Spinal cord (tissue), 10 donors: Measurements from ENCODE around the gene MTA3. TPM values are rescaled to one million over a fixed set of nuclear protein-coding genes. Genes with fewer than 3 reads are reported as not detected.
"Not testable (repeated sequence)": the region's sequence is repeated elsewhere in the genome, so short reads cannot be mapped to it uniquely, and the experiment has no call there.

Experiments
- DNase-seq, 6 donors: peaks; one replicate each; pipeline versions ENCODE4 v3.0.0 to v3.0.0-alpha.2; 2013 to 2015; ENCODE audit warnings: low spot score in 6 of 6, low read depth in 4 of 6
- H3K27ac ChIP-seq: one replicate; pipeline ENCODE4 v1.5.1; 2013; ENCODE audit warnings: low read depth, low read length, control low read depth
- H3K27me3 ChIP-seq: one replicate; pipeline ENCODE4 v1.6.1; 2013; ENCODE audit warnings: low read length; ENCODE audit not compliant: control insufficient read depth, insufficient read depth
- H3K36me3 ChIP-seq: one replicate; pipeline ENCODE4 v1.6.1; 2013; ENCODE audit warnings: low read length; ENCODE audit not compliant: control insufficient read depth, insufficient read depth
- H3K4me1 ChIP-seq: one replicate; pipeline ENCODE4 v1.6.1; 2013; ENCODE audit warnings: low read length; ENCODE audit not compliant: control insufficient read depth, insufficient read depth
- H3K4me3 ChIP-seq: one replicate; pipeline ENCODE4 v1.5.1; 2013; ENCODE audit warnings: low read depth, low read length, control low read depth
- H3K9me3 ChIP-seq: one replicate; pipeline ENCODE4 v1.6.1; 2013; ENCODE audit warnings: low read length; ENCODE audit not compliant: control insufficient read depth, insufficient read depth
- WGBS: methylation state at CpG from one replicate; pipeline ENCODE4 v1.1.5; 2013; ENCODE audit warnings: missing lambda C conversion rate; ENCODE audit not compliant: insufficient coverage; 5-methylcytosine and 5-hydroxymethylcytosine counted together
- polyA plus RNA-seq, 2 donors: library from polyadenylated mRNA; unstranded; fragments of 120-200 nt; gene quantifications; one replicate each; pipeline ENCODE4 v1.2.1, GENCODE V29; 2013; ENCODE audit not compliant: insufficient read length in 2 of 2
- total RNA-seq, 2 donors: library from RNA; depleted of rRNA in 1 of 2; stranded (reverse); fragments of 120-200 nt in 1 of 2; fragments of >200 nt in 1 of 2; gene quantifications; one replicate each; pipeline versions ENCODE4 v1.2.3 to v1.2.4, GENCODE V29; 2013 to 2014
- donor health status: healthy.

Gene MTA3
- total and polyA plus RNA-seq, 4 donors, result 42.1 to 54.8 (median 52.7) TPM

DNA sequence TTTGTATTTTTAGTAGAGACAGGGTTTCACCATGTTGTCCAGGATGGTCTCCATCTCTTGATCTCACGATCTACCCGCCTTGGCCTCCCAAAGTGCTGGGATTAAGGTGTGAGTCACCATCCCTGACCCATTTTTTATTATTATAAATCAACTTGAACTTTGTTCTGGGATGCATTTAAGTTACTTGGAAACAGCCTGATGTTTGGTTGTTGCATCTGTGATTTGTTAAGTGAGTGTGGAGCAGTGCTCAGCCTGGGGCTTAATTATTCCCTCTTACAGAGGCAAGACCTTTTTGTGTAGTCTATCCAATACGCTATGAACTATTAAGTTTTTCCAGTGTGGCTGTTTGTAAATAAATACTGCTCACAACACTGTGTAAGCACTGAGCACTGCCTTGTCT is 32.6 kb downstream of the MTA3 start:
- no peaks in the 10 kb centered on the region for H3K27me3 ChIP-seq
- no peaks in the 10 kb centered on the region for H3K9me3 ChIP-seq
- no CpG with 5 or more reads among the region's 3 CpGs for WGBS
- DNase-seq, result no peak
- no peak overlapping the region for H3K27ac ChIP-seq
- no peak overlapping the region for H3K4me3 ChIP-seq
- no peaks in the 10 kb centered on the region for H3K4me1 ChIP-seq
- H3K36me3 ChIP-seq, result peaks cover 7% of the 10 kb centered on the region

DNA sequence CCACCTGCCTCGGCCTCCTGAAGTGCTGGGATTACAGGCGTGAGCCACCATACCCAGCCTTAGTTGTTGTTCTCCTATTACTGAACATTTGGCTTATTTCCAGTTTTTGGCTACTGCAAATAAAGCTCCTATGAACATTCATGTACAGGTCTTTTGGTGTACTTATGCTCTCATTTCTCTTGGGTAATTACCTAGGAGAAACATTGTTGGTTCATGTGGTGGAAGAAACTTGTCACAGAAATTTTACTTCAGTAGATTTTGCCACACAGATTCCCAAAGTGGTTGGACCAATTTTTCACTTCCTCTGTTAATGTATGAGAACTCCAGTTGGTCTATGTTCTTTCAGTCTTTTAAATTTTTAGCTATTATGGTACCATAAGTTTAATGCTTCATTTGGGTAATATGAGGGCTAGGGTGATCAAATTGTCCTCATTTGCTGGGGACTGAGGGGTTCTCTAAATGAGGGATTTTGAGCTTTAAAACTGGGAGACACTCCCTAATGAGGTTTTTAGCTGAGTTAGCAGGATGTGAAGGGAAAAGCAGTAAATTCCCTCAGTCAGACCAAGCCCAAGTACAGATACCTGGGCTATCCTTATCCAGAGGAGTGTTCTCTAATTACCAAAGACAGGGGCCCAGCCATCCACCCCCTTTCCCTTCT is 33.9 kb downstream of the MTA3 start:
- DNase-seq, result no peak
- 90% methylated on average over 2 of the region's 2 CpGs for WGBS
- no peak overlapping the region for H3K4me3 ChIP-seq
- no peaks in the 10 kb centered on the region for H3K4me1 ChIP-seq
- H3K36me3 ChIP-seq, result peaks cover 7% of the 10 kb centered on the region
- no peak overlapping the region for H3K27ac ChIP-seq
- H3K9me3 ChIP-seq, result no peaks in the 10 kb centered on the region
- no peaks in the 10 kb centered on the region for H3K27me3 ChIP-seq

DNA sequence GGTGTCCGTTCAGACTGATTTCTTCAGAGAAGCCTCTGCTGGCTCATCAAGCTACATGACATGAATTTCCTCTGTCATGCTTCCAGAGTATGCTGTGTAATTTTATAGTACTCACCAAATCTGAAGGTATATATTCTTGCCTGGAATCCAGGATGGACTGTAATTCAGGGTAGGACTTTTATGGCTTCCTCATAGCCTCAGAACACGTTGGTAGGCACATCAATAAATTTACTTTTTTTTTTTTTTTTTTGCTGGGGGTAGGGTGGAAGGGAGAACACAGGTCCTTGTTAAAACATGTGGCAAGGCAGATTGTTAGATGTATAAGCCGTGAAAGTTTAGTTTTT is 34.4 kb downstream of the MTA3 start:
- Histone ChIP-seq H3K27me3 (no peaks in the 10 kb centered on the region), H3K4me1 (no peaks in the 10 kb centered on the region), H3K27ac (no peak overlapping the region), H3K9me3 (no peaks in the 10 kb centered on the region), H3K36me3 (peaks cover 7% of the 10 kb centered on the region), H3K4me3 (no peak overlapping the region)
- 100% methylated on average over 1 of the region's 3 CpGs for WGBS
- DNase-seq, result no peak

DNA sequence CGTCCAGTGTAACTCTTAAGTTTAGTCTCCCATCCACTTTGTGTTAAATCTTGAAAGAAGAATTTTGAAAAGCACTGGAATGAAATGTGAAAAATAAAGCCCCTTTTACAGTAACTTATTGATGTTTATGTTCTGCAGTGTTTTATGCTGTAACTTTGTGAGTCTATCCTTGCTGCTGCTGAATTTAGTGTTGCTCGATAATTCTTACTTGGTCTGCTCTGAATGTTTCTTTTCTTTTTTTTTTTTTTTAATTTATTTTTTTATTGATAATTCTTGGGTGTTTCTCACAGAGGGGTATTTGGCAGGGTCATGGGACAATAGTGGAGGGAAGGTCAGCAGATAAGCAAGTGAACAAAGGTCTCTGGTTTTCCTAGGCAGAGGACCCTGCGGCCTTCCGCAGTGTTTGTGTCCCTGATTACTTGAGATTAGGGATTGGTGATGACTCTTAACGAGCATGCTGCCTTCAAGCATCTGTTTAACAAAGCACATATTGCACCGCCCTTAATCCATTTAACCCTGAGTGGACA is 36.0 kb downstream of the MTA3 start:
- WGBS, result no CpG with 5 or more reads among the region's 6 CpGs
- not testable (repeated sequence) for H3K4me3 ChIP-seq, H3K27ac ChIP-seq

DNA sequence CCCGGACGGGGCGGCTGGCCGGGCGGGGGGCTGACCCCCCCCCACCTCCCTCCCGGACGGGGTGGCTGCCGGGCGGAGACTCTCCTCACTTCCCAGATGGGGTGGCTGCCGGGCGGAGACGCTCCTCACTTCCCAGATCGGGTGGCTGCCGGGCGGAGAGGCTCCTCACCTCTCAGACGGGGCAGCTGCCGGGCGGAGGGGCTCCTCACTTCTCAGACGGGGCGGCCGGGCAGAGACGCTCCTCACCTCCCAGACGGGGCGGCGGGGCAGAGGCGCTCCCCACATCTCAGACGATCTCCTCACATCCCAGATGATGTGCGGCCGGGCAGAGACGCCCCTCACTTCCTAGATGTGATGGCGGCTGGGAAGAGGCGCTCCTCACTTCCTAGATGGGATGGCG is 37.7 kb downstream of the MTA3 start:
- DNase-seq, H3K36me3 ChIP-seq, H3K4me1 ChIP-seq, H3K4me3 ChIP-seq, H3K9me3 ChIP-seq, H3K27ac ChIP-seq, H3K27me3 ChIP-seq: not testable (repeated sequence)
- no CpG with 5 or more reads among the region's 33 CpGs for WGBS

More for the DNA sequence above, 36.0 kb downstream of the MTA3 start:
- H3K36me3 ChIP-seq, H3K27me3 ChIP-seq, H3K4me1 ChIP-seq, DNase-seq, H3K9me3 ChIP-seq: not testable (repeated sequence)

DNA sequence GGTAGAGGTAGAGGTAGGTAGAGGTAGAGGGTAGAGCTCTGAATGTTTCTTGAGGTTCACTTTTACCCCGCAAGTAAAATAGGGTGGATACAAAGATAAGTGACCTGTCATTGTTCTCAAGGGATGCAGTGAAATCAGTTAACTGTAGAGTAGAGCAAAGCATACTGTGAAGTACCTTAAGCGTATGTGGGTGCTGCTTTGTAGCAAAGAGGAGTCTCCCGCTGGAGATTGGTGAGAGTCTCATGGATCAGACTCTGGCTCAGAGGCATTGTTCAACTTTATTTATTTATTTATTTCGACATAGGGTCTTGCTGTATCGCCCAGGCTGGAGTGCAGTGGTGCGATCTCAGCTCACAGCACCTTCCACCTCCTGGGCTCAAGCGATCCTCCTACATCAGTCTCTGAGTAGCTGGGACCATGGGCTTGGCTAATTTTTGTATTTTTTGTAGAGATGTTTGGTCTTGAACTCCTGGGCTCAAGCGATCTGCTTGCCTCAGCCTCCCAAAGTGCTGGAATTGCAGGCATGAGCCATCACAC is 38.7 kb downstream of the MTA3 start:
- Histone ChIP-seq H3K4me3 (no peak overlapping the region), H3K9me3 (no peaks in the 10 kb centered on the region), H3K4me1 (no peaks in the 10 kb centered on the region), H3K27me3 (no peaks in the 10 kb centered on the region), H3K27ac (no peak overlapping the region), H3K36me3 (peaks cover 6% of the 10 kb centered on the region)
- no peak for DNase-seq
- 80% methylated on average over 5 of the region's 8 CpGs for WGBS

DNA sequence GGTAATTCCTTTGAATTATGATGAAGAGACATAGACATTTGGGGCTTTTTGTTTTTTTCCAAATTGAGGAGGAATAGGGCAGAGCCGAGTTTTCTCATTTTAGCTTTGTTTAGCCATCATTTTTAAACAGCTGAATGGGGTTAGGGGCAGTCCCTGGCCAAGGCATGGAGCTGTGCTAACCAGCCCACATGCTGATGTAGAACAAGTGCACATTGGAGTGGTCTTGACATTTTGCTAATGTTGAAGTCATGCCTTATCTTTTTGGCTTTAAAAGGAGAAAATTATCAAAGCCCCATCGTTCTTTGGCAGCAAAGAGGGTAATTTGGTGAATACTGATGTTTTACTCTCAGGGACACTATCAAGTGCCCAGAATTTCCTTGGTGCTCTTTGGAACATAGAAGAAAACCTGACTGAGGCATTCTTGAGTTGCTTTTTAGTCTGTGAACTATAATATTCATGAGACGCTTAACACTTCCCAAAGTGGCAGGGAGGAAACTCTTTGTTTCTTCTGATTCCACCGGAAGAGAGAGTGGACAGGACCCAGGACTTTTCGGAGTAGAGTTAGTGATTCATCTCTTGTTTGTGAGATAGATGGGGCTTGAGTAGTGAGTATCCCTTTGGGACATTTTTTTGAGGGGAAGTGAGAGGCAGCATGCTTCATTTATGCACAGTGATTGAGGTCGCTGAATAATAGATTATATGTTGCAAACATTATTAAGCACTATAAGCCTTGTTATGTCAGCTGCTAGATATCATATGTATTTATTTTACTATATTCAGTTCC is 45.0 kb downstream of the MTA3 start:
- WGBS, result 60% methylated on average over 3 of the region's 6 CpGs

DNA sequence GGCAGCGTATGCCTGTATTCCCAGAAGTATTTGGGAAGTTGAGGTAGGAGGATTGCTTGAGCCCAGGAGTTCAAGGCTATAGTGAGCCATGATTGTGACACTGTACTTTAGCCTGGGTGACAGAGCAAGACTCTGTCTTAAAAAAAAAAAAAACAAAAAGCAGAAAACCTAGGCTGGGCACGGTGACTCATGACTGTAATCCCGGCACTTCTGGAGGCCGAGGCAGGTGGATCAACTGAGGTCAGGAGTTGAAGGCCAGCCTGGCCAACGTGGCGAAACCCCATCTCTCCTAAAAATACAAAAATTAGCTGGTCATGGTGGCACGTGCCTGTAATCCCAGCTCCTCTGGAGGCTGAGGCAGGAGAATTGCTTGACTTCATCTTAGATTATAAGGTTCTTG is 46.4 kb downstream of the MTA3 start:
- no peak for DNase-seq
- H3K36me3 ChIP-seq, result peaks cover 14% of the 10 kb centered on the region
- no peaks in the 10 kb centered on the region for H3K4me1 ChIP-seq
- no peak overlapping the region for H3K4me3 ChIP-seq
- 90% methylated on average over 3 of the region's 7 CpGs for WGBS
- no peak overlapping the region for H3K27ac ChIP-seq
- H3K27me3 ChIP-seq, result no peaks in the 10 kb centered on the region
- no peaks in the 10 kb centered on the region for H3K9me3 ChIP-seq

More for the DNA sequence above, 45.0 kb downstream of the MTA3 start:
- no peak for DNase-seq
- Histone ChIP-seq H3K27ac (no peak overlapping the region), H3K36me3 (peaks cover 17% of the 10 kb centered on the region), H3K9me3 (no peaks in the 10 kb centered on the region), H3K4me3 (no peak overlapping the region), H3K4me1 (no peaks in the 10 kb centered on the region), H3K27me3 (no peaks in the 10 kb centered on the region)

DNA sequence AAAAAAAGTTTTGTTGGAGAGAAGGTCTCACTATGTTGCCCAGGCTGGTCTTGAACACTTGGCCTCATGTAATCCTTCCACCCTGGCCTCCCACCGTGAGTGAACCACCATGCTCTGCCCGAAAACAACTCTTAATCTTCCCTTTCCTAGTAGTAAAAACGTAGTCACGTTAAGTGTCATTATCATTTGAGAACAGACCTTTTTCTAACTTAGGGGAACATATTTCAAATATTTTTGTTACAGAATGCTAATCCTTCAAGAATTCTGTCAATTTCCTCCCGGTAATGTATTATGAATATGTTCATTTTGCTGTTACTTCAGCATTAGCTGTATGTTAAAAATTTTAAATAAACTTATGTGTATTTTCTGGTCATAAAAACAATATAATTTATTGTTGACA is 49.7 kb downstream of the MTA3 start:
- no peak overlapping the region for H3K27ac ChIP-seq
- WGBS, result 100% methylated on average over 2 of the region's 5 CpGs
- H3K9me3 ChIP-seq, result no peaks in the 10 kb centered on the region
- H3K4me3 ChIP-seq, result no peak overlapping the region
- H3K27me3 ChIP-seq, result no peaks in the 10 kb centered on the region
- peaks cover 21% of the 10 kb centered on the region for H3K36me3 ChIP-seq
- no peak for DNase-seq
- H3K4me1 ChIP-seq, result no peaks in the 10 kb centered on the region
